GM18909 (cell line): ENCODE results near the gene MGLL.
A peak's percentile ranks its signal among the peaks of the same experiment; 100 is the strongest.

ENCODE experiments used
- ATAC-seq: cut with Tn5 transposase; IDR thresholded peaks from one replicate; pipeline ENCODE4 v1.9.1; 2021; ENCODE audit warnings: mild to moderate bottlenecking; ENCODE audit not compliant: unreplicated experiment, poor library complexity

The MGLL gene

DNA sequence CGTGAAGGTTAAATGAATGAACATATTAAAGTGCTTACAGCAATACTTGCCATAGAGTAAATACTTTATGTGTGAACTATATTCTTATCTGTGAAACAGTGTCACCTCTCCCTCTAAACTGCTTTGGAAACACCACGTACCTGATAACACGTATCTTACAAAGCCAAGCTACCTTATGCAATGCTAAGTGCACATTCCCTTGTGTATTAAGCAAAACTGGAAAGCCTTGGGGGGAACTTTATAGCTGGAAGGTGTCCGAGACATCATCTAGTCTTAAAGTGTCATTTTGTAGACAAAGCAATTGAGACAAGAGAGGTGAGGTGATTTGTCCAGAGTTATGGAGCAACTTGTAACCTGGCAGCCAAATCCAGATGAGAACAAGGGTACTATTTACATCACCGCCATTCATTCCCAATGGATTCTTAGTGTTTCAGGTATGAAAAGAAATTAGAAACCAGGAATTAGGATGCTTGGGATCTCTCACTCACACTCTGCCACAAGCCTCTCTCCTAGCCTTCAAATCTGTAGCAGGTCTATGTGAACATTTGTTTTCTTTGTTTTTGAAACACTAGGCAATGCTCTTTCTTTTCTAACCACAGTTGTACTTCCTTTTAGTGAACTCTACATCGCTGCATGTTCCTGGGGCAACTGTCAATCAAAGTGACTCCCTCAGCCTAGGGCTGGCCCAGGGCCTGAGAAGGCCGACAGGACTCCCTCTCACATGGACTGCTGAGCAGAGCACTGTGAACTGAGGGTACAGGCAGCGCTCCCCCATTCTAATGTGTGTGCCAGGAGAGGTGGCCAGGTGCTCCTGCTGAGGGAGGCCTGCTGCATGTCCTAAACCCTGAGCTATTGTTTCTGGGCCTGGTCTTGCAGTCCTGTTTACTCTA, 13.9 kb upstream of the MGLL start:
- peak; percentile 86 for ATAC-seq

DNA sequence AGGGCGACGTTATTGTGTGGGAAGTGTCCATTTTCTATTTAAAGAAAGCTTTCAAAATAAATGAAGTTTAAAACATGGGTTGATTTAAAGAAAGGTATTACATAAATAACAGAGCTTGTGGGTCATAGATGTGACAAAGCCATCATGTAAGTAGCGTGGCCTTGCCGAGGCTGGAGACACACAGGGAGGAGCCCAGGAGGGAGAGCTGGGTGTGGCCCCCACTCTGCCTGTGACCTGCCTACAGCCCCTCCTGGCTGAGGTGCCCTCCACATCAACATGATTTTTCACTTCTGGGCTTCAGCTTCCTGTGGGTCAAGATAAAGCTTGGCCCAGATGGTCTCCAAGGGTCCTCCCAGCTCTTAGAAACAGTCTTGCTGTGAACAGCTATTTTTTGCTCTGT, 12.5 kb upstream of the MGLL start:
- peak; percentile 24 for ATAC-seq

DNA sequence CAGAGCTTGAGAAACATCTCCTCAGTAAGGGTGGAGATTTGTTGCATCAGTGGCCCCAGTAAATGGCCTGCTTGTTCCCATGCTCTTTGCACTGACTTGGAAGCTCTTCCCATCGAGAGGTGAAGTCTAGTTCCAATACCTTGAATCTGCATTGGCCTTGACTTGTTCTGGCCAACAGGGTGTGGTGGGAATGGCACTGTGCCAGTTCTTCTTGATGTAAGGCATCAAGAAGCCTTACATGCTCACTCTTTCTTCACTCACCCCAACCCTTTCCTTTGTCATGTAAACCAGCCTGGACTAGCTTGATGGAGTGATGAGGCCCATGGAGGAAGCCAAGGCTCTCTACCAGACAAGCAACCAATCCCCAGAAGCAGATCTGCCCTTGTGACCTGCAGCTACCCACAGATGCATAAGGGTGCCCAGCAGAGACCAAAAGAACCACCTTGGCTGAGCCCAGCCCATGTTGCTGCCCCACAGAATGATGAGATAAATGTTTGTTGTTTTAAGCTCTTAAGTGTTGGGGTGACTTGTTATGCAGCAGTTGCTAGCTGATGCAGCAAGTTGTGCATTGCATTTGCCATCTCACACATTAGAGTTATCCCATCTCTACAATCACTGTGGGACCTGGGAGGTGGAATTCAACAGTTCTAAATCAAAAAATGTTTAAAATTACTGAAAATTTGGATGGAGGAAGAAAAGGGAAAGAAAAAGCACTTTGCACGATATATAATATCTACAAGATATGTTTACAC, 11.1 kb upstream of the MGLL start:
- ATAC-seq, result no peak

DNA sequence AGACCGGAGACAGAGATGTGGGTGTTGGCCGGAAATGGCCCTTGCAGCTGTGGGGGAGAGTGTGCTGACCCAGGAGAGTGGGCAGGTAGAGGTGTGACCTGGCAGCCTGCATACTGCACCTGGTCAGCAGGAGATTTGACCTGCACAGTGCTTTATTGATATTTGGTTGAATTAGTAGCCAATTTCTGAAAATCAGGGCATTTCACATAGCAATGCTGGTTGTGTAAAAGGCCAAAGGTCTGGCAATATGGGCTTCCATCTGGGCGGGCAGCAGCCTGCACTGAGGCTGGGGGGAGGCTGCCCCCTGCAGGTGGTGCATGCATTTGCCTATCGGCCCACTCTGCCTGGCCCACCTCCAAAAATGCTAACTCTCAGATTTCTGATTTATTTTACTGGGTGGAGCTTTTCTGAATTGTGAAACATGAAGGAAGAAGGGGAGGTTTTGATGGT, 9.4 kb upstream of the MGLL start:
- no peak for ATAC-seq

DNA sequence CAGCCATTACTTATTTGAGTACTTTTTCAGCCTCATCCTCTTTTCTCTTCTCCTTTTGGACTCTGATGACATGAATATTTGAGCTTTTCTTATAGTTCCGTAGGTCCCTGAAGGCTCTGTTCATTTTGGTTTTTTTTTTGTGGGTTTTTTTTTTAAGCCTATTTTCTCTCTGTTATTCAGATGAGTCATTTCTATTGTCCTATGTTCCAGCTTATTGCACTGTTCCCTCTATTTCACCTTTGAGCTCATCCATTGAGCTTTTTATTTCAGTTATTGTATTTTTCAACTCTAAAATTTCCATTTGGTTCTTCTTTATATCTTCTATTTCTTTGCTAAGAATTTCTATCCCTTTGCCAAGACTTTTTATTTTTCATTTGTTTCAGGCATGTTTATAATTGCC, 7.2 kb upstream of the MGLL start:
- ATAC-seq, result no peak

DNA sequence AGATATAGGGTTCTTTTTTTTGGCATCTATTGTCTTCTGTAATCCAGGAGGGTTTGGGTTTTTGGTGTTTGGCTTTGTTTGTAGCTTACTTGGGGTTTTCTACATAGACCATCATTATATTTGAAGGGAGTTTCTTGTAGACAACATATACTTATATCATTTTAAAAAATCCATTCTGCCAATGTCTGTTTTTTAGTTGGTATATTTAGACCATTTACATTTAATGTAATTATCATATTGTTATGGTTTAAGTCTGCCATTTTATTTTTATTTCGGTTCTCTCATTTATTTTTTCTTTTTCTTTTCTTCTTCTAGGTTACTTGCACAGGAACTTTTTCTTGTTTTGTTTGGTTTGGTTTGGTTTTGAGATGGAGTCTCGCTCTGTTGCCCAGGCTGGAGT, 5.5 kb upstream of the MGLL start:
- no peak for ATAC-seq

DNA sequence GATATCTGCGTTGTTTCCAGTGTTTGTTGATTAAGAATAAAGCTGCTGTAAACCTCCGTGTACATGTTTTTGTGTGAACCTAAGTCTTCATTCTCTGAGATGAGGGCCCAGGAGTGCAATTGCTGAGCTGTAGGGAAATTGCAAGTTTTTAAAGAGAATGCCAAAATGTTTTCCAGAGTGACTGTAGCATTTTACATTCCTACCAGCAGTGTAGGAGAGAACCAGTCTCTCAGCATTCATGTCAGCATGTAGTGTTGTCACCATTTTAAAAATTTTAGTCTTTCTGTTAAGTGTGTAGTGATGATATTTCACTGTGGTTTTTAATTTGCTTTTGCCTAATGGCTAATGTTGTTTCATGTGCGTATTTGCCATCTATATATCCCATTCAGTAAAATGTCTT, 3.4 kb upstream of the MGLL start:
- no peak for ATAC-seq

DNA sequence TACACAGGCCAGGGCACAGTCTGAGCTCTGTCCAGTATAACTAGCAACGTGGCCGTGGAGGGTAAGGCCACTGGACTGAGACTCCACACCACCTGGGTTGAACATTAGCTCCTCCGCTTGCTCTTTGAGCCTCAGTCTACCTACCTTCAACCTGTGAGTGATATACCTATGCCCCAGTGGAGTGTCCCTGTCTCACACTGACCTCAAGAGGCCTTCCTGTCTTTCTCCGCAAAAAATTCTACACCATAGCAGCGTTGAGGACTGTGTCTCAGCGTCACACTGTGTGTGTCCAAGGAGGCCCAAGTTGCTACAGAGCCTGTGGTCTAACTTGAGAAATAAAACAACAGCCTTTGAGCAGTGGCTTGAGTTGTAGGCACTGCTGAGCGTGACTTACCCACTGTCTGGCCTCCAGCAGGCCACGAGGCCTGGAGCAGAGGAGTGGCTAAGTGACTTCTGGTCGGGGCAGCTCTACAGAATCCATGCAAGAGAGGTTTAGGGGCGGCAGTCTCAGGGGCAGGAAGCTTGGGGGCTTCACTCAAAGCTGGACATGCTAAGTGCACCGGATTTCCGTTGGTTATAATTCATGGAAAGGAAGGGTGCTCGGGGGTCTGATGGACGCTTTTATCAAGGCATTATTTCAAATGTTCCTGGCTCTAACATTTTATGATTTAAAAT, 2.0 kb upstream of the MGLL start:
- ATAC-seq, result no peak

DNA sequence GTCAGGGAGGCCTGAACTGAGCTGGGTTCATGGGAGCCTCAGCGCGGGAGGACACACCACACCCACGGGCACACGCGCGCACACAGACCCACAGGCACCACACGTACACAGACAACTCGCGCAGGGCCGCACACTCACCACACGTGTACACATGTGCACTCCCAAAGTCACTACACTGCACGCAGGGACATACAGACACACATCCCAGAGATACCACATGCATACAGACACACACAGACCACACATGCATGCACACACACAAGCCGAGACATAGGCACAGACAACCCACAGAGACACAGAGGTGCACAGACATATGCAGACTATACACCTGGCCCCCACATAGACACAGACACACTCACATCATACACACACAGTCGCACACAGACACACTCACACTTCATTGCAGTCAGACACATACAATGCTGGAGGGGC, 1.1 kb upstream of the MGLL start:
- peak; percentile 2 for ATAC-seq

DNA sequence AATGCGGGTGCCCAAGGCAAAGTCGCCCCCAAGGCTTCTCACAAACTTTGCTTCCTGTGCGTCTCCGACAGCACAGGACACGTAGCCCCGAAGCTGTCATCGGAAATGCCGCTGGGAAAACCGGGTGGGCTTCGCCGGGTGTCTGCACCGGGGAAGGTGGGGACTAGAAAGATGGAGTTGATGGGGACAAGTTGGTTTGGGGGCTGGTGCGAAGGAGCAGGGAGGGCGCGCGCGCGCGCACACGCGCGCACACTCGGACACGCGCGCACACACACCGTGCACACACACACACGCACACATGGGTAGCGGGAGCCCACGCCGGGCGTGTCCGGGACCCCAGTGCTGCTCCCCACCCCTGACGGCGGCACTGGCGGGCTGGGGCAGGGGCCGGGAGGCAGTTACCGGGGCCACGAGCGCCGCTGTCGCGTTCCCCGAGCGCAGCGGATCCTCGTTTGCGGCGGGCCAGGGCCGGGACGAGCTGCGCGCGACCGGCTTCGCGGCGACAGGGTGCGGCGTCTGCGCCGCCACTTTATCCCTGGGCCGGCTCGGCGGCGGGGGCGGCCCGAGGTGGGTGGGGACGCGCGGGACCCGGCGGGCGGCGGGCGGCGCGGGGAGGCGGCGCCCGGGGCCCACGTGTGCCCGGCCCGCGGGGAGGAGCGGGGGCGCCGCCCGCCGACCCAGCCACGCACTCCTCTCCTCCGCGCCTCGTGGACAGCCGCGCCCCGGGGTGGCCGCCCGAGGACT, 539 bp upstream of the MGLL start:
- ATAC-seq, result peak; percentile 46

DNA sequence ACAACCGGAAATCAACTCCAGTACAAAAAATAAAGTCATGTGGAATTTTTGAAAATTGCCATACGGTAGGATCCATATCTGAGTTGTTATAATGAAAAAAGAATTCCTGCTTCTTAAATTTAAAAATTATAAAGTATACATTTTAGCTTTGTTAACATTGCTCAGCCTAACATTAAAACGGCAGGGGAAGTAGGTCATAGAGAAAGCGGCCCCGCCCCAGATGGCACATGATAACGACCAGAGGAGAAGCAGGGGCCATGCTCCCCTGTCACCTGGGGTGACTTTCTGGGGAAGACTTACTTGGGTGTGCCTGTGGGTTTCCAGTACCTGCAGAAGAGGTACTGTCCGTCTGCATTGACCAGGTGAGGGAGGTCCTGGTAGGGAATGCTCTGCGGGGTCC, 921 bp downstream of the MGLL start:
- ATAC-seq, result no peak

DNA sequence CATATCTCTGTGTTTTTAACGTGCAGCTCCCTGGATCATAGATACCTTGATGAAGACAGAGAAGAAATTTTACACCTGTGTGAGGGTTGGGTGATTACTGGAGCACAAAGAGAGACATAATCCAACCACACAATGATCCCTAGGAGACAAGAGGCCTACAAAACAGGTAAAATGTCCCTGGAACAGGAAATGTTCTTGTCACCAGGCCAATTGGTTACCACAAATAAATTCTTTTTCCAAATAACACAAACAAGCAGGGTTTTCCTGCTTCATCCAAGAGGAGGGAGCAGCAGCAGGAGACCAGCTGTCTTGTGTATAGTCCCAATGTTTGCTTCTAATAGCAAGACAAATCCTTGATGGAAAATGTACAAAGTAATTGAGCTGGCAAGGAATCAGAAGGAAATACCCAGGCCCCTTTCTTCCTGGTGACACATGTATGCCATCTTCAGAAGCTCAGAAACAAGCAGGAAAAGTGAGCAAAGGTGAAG, 1.4 kb downstream of the MGLL start:
- no peak for ATAC-seq

DNA sequence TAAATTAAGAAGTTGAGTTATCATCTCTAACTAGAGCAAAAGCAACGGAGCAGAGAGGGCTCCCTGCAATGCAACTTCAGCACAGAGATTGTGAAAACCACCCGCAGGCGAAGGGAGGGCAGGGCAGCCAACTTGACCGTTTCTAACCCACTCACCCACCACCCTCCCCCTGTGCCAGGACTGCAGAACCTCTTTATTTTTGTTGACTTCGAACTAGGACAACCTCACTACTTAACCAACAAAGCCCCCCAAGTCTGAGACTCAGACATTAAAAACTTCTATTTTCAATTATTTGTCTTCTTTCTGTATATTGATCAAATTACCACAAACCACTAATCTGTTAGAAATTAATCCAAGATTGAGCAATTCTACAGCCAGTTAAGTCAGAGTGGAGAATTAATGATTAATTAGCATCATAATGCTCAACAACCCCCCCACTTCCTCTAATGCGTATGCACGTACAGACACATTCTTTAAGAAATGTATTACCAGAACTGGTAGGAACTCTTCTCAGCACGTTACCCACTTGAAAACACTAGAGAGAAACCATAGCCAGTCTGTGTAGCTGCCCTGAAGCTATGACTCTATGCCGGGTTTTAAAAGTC, 2.0 kb downstream of the MGLL start:
- peak; percentile 44 for ATAC-seq

DNA sequence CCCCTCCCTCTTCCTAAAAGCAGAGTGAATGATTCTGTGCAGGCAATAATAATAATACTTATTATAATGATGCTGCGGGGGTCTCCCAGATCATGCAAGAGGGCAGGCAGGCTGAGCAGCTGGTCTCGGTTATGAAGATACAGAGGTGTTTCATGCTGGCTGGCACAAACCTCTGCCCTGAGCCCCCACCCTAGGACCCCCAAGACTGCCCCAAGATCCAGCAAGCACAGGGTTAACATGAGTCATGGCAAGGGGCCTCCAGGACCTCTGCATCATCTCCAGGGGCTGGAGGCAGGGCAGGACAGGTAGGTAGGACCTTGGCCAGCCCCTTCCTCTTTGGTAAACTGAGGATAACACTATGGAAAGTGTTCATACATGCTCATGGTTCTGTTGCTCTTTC, 2.7 kb downstream of the MGLL start:
- no peak for ATAC-seq

DNA sequence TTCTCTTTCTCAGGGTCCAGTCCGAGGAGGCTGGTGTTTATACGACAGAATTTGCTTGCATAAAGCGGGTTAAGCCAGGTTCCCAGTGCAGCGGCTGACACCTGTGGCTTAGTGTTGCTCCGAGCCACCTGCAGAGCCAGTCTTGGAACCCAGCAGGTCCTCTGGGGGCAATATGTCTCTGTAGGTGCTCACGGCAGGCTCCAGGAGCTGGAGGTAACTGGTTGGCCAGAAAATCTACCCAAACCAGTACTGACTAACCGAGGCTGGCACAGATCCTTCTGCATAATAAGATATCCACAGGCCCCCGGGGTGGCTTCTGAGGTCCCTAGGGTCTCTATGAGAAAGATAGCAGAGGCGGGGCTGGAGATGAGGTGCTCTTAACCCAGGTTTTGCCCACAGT, 3.2 kb downstream of the MGLL start:
- ATAC-seq, result no peak

DNA sequence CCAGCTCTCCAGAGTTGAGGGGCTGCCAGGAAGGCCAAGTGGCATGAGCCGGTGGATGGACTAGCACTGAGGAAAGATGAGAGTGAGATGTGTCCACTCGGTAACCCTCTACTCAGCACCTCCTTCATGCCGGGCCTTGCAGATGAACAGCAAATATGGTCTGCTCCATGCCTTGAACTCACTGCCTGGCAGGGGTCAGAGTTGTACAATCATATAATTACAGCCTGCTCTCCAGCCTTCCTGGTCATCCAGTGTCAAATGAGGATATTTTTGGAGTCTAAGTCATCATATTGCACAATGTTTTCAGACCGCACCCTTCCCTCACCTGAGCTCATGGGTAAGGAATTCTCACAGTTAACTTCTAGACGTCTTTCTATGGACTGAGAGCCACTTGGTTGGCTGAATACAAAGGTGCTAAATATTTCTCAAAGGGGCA, 4.9 kb downstream of the MGLL start:
- no peak for ATAC-seq

DNA sequence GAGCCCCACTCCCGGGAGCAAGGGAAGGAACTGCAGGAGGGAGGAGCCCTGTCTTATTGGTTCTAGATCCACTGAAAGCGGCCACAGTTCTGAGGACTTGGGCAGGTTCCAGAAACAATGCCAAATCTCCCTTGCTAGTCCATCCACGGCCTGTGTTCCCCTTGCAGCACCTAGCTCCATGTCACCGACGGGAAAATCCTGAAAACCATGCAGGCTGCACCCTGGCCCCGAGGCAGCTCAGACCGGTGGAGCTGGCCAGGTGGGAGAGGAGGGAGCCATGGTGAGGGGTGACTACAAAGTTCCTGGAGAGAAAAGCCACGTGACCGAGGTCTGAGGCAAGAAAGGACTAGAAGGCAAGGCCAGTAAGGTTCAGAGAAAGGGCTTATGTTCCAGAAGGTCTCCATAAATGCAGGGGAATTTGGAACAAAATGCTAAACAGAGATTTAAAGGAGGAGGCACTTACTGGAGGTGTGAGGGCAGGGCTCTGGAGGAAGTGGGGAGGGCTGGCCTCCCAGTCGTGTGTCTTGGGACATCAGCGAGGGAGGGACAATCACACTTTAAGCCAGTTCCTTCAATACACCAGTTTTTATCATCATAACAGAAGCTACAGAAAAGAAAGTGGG, 5.4 kb downstream of the MGLL start:
- ATAC-seq, result no peak

DNA sequence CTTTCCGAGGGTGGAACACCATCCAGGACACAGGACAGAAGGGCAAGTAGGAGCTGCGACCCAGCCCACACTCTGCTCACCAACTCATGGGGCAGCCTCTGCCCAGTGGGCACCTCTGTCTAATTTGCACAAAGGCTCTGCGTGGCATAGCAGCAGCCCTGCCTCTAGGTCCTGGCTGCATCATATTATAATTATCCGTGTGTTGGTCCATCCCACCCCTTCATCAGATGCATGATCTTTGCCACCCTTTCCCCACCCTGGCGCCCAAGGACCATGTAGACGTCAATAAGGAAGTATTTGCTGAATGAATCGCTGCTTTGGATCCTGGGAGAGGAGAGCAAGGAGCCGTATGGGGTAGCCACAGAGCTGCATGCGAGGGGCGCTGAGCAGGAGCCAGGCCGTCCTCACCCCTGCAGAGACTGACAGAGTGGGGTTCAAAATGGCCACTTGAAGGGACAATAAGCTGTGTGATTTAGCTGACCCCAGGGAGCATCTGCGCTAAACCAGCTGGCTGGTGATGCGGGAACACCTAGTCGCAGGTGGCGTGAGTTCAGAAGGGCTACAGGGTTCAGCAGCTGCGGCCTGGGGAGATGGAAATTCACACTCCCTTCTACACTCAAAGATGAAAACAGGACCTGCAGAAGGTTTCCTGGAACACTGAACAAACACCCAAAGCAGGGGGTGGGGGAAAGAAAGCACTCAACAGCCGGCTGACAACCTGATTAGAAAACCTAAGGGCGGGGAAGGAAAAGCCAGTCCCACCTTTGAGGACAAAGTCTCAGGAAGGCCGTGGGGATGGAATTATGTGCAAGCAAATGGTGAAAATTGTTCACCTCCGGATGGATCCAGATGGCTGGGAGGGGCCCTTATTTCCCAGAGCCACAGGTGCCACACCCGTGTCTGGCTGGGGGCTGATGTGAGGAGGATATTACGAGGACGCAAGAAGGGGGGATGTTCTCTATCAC, 6.4 kb downstream of the MGLL start:
- no peak for ATAC-seq
